Measurements from ENCODE around the gene DEPDC1B.

DNA sequence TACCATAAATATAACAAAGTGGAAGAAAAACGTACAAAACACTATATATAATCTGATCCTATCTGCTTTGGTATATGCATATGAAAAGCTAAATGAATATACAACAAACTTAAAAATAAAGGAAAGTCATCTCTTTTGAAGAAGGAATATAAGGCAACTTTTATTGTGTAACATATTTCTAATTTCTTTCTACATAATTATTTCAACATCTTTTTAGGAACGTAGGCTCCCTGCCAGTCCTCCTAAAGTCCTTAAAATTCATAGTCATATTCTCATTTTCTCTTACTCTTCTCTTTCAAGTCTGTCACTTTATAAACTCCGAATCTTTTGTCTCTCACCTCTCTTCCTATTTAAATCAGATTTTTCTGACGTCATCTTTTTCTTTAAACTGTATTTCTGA, 9.6 kb downstream of the DEPDC1B start:
- TF ChIP-seq, protein P1, sequence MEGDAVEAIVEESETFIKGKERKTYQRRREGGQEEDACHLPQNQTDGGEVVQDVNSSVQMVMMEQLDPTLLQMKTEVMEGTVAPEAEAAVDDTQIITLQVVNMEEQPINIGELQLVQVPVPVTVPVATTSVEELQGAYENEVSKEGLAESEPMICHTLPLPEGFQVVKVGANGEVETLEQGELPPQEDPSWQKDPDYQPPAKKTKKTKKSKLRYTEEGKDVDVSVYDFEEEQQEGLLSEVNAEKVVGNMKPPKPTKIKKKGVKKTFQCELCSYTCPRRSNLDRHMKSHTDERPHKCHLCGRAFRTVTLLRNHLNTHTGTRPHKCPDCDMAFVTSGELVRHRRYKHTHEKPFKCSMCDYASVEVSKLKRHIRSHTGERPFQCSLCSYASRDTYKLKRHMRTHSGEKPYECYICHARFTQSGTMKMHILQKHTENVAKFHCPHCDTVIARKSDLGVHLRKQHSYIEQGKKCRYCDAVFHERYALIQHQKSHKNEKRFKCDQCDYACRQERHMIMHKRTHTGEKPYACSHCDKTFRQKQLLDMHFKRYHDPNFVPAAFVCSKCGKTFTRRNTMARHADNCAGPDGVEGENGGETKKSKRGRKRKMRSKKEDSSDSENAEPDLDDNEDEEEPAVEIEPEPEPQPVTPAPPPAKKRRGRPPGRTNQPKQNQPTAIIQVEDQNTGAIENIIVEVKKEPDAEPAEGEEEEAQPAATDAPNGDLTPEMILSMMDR (IDR thresholded peaks at IDR 0.05) = no peak
- TF ChIP-seq POLR2AphosphoS5 (IDR thresholded peaks at IDR 0.05) (no peak), EP300 (IDR thresholded peaks at IDR 0.05; ENCODE audit: low read depth) (no peak), POLR2A (IDR thresholded peaks at IDR 0.05) (no peak)
